GM10266 (cell line): ENCODE results near the gene ZDHHC14.

Source experiments
- DNase-seq: peaks from one replicate; pipeline ENCODE4 v3.0.0; 2012; ENCODE audit errors: extremely low spot score
- CTCF ChIP-seq: IDR thresholded peaks from 2 replicates; pipeline ENCODE4 v1.5.1; 2012; ENCODE audit warnings: mild to moderate bottlenecking, low read depth; ENCODE audit not compliant: control insufficient read depth, insufficient read depth; ENCODE audit errors: missing control alignments

ZDHHC14 gene

GRCh38 chr6:157531169-157531985, 150.4 kb downstream of the ZDHHC14 start:
- TF ChIP-seq CTCF: no peak
- DNase-seq: no peak

GRCh38 chr6:157531986-157532365, 151.0 kb downstream of the ZDHHC14 start:
- TF ChIP-seq CTCF: no peak
- DNase-seq: no peak

- no peak for DNase-seq
- TF ChIP-seq CTCF: no peak
These were observed 152.3 kb downstream of the ZDHHC14 start for GRCh38 chr6:157533048-157533871.

GRCh38 chr6:157534134-157534871, 153.3 kb downstream of the ZDHHC14 start:
- no peak for TF ChIP-seq CTCF
- DNase-seq: no peak

GRCh38 chr6:157534977-157535339, 154.0 kb downstream of the ZDHHC14 start:
- DNase-seq: no peak
- TF ChIP-seq CTCF: no peak

GRCh38 chr6:157535340-157536222, 154.6 kb downstream of the ZDHHC14 start:
- TF ChIP-seq CTCF: no peak
- peak; percentile 42 for DNase-seq
